Retinal pigment epithelial cell (primary cell): Measurements from ENCODE around the gene FASTKD2.

ENCODE experiments used
- DNase-seq: peaks from one replicate; pipeline ENCODE4 v3.0.0-alpha.2; 2010; ENCODE audit warnings: low read depth
- H3K4me3 ChIP-seq: 2 replicates; pipeline ENCODE4 v1.5.1; 2011; ENCODE audit warnings: mild to moderate bottlenecking, low read length, control low read depth, moderate library complexity
- CTCF ChIP-seq: conservative IDR thresholded peaks from 2 replicates; pipeline ENCODE4 v1.5.1; 2011; ENCODE audit warnings: low read depth, low read length, control low read depth, inconsistent platforms

FASTKD2 gene

DNA sequence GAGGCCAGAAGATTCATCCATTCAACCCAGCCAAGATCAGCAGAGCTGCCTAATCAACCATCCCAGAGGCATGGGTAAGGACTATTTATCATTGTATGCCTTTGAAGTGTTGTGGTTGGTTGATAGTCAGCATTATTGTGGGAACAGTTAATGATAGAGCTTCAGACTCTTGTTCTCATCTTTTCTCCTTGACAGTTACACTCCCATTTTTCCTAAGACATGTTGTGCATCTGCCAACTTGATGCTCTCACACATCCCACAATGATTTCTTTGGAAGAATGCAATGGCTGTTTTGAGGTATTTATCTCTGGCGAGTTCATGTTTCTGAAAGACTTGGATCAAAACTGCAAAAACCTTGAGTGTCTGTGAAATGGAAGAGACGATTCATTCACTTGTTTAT lies 55.4 kb downstream of the FASTKD2 start:
- no peak for DNase-seq
- TF ChIP-seq CTCF = no peak
- no peak overlapping the region for H3K4me3 ChIP-seq

DNA sequence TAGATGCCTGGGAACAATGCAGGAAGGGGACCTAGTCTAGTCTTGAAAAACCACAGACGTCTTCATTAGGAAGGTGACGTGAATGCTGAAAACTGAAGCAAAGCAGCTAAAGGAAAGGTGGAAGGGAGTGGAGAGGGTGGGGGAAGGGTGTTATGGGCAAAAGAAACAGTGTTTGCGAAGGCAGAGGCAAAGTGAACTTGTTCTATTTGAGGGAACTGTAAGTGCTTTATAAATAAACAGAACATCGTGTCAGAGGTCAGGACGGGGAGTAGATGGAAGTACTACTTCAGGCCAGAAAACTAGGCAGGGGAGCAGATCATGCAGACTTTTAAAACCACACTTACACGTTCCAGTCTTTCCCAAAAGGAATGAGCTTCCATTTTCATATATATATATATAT lies 57.8 kb downstream of the FASTKD2 start:
- no peak overlapping the region for H3K4me3 ChIP-seq
- DNase-seq = no peak
- TF ChIP-seq CTCF = no peak

DNA sequence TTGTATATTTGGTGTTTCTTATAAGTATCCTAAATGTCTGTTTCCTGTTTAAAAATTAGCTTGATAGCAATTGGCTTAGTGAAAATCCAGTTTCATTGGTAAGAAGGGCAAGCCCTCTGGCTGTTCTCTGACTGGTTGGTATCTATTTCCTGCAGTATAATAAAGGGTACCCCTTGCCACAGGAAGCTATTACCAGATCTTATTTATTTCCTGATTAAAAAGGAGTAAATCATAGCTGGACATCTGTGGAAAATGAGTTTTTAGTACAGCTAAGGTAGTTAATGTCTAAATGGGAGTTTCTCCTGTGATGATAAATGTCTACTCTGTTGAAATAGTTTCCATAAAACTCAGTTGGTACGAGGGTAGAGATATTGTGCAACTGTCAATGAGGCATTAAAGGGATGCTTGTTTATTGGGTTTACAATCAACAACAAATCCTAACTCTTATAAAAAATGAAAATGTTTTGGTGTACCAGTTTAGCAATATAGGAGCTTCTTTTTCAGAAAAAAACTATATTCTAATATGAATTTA lies 58.7 kb downstream of the FASTKD2 start:
- no peak overlapping the region for H3K4me3 ChIP-seq
- no peak for TF ChIP-seq CTCF
- no peak for DNase-seq

GRCh38 chr2:206824993-206825392 lies 59.6 kb downstream of the FASTKD2 start:
- no peak overlapping the region for H3K4me3 ChIP-seq
- DNase-seq = no peak
- no peak for TF ChIP-seq CTCF

- TF ChIP-seq CTCF = no peak
- H3K4me3 ChIP-seq = no peak overlapping the region
- no peak for DNase-seq
These were observed 66.1 kb downstream of the FASTKD2 start for GRCh38 chr2:206831442-206831995.

DNA sequence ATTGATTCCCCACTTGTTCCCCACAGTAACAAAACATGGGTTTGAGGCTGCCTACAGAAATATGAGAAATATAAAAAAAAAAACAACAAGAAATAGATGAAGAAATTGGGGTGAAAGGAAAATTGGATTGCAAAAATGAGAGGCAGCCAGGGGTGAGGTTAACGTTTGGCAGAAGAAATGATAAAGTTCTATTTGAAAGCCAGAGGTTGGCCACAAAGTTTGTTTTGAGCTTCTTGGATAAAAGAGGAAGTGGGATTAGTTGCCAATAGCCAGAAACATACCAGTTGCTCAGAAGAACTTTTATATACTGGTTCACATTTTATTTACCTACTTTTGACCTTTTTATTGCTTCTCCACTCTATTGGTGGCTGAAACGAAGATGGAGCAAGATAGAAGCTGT lies 67.5 kb downstream of the FASTKD2 start:
- TF ChIP-seq CTCF = no peak
- DNase-seq = no peak
- H3K4me3 ChIP-seq = no peak overlapping the region

DNA sequence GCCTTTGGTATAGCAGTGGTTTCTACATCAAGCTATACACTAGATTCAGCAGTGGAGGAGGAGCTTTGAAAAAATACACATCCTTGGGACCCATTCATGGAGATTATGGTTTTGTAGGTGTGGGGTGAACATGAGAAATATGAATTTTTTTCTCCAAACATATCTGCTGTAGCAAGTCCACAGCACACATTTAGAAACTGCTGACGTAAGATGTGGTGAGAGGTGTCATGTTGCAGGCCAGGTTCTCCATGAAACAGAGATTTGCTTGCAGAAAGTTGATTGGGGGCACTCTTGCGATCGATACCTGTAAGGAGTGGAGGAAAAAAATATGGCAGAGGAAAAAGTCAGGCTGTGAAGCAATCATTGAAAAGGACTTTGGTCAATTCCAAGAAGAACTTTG lies 67.9 kb downstream of the FASTKD2 start:
- H3K4me3 ChIP-seq = no peak overlapping the region
- no peak for TF ChIP-seq CTCF
- no peak for DNase-seq
